Activated gamma-delta T cell treated with Interleukin-2 at 50 U/mL for 16 hours (primary cell): ENCODE results near the gene POLRMT.
"Not testable (repeated sequence)": the region's sequence is repeated elsewhere in the genome, so short reads cannot be mapped to it uniquely, and the experiment has no call there.

Experiments
- DNase-seq: peaks from one replicate; pipeline ENCODE4 v3.0.0-alpha.2; 2020

The POLRMT gene

DNA sequence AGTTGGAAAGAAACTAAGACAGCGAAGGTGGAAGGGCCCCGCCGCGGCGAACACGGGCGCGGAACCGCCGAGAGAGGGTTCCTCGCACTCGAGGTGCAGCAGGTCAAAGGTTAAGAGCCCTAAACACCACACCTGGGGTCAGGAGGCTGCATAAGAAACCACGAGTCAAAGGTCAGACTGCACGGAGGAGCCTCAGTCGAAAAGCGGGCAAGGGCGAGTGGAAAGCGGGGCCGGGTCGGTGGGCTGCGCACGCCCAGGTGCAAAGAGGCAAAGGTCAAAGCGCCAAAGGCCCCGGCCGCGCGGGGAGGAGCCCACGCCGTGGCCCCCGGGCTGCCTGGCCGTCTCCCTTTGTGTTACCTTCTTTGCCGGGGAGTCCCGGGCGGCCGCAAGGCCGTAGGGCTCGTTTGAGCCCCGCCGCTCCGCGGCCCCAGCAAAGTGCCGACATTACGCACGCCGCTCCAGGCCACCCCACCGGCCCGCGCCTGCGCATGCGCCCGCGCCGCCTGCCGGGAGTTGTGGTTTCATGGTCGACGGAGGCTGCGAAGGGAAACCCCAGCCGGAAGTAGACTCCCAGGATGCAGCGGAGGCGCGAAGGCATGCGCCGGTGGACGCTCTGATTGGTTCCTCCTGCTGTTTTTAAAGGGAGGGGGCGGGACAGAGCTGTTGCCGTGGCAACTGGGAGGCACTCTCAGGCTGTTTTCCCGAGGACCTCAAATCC is at the start of gene POLRMT:
Gene POLRMT (minus strand): TSS at position 470 of the 718 bp plus-strand sequence. CDS start 25 bp downstream, at position 445.
- DNase-seq, result peak; percentile 95

DNA sequence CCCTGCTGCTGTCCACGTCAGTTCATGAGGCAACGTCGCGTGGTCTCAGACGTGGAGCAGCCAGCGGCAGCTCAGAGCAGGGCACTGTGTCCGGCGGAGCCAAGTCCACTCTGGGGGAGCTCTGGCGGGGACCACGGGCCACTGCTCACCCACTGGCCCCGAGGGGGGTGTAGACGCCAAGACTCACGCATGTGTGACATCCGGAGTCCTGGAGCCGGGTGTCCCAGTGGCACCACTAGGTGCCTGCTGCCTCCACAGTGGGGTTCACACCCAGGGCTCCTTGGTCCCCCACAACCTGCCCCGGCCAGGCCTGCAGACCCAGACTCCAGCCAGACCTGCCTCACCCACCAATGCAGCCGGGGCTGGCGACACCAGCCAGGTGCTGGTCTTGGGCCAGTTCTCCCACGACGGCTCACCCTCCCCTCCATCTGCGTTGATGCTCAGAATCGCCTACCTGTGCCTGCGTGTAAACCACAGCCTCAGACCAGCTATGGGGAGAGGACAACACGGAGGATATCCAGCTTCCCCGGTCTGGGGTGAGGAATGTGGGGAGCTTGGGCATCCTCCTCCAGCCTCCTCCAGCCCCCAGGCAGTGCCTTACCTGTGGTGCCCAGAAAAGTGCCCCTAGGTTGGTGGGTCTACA is 49.5 kb upstream of the POLRMT start:
- DNase-seq, result no peak

DNA sequence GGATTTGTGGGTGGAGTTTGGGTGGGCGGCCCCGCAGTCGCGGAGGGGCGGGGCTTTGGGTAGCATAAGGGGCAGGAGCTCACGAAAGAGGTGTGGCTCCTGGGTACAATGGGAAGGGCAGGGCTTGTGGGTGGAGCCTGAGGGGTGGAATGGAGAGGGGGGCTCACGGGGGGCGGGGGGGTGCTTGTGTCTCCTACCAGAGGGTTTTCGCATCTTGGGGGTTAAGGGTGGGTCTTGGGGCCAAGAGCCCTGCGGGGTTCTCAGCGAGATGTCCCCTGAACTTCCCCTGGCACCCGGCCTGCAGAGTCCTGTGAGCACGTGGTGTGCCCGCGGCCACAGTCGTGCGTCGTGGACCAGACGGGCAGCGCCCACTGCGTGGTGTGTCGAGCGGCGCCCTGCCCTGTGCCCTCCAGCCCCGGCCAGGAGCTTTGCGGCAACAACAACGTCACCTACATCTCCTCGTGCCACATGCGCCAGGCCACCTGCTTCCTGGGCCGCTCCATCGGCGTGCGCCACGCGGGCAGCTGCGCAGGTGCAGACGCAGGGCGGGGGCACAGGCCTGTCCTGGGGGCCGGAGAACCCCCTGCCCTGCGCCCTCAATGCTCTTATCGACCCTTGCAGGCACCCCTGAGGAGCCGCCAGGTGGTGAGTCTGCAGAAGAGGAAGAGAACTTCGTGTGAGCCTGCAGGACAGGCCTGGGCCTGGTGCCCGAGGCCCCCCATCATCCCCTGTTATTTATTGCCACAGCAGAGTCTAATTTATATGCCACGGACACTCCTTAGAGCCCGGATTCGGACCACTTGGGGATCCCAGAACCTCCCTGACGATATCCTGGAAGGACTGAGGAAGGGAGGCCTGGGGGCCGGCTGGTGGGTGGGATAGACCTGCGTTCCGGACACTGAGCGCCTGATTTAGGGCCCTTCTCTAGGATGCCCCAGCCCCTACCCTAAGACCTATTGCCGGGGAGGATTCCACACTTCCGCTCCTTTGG is 48.0 kb upstream of the POLRMT start:
- no peak for DNase-seq

DNA sequence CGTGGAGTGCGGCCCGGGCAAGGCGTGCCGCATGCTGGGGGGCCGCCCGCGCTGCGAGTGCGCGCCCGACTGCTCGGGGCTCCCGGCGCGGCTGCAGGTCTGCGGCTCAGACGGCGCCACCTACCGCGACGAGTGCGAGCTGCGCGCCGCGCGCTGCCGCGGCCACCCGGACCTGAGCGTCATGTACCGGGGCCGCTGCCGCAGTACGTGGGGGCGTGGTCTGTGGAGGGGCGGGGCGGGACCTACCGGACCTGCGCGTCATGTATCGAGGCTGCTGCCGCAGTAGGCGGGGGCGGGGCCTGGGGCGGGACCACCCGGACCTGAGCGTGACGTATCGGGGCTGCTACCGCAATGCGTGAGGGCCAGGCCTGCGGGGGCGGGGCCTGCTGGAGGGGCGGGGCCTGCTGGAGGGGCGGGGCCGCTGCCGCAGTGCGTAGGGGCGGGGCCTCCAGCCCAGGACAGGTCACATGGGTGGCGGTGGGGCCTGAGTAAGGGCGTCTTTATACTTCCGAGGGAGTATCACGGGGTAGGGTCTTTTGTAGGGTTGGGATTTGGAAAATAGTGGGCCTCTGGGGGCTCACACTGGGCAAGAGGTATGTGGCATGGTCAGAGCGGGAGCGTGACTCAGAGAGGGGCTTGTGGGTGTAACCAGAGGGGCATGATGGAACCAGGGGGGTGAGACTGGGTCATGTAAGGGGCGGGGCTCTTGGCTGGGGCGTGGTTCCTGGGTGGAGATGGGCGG is 47.1 kb upstream of the POLRMT start:
- peak; percentile 100 for DNase-seq

DNA sequence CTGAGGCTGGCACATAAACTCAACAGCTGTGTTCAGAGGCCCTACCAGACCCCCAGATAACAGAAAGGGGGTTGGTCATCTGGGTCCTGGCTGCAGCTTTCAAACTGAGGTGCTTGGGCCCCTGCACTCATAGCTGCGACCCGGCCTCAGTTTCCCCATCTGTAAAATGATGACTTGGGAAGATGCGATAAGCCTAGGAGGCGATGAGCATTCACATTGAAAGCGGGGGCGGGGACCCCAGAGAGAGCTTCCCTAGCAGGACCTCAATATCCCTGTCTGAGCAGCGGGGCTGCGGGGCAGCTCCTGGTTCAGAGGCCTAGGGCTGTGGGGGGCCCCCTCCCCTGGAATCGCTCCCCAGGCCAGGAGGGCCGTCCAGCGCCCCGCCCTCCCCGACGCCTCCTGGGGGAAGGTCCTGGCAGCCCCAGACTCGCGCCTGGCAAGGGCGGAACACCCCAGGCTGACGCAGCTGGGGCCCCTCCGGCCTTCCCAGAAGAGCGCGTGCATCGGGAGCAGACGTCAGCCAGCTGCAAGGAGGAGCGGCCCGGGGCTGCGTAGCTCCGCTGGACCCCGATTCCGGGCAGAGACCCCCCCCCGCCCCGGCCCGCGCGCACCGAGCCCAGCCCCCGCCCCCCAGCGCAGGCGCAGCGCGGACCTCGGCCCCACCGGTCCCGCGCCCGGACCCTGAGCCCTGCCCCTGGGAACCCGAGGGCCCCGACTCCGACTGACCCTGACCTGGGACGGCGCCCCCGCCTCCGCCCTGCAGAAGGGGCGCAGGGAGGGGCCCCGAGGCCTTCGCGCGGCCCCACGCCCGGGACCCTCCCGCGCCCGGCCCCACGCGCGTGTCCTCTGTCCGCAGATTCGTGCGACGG is 46.3 kb upstream of the POLRMT start:
- DNase-seq, result no peak

DNA sequence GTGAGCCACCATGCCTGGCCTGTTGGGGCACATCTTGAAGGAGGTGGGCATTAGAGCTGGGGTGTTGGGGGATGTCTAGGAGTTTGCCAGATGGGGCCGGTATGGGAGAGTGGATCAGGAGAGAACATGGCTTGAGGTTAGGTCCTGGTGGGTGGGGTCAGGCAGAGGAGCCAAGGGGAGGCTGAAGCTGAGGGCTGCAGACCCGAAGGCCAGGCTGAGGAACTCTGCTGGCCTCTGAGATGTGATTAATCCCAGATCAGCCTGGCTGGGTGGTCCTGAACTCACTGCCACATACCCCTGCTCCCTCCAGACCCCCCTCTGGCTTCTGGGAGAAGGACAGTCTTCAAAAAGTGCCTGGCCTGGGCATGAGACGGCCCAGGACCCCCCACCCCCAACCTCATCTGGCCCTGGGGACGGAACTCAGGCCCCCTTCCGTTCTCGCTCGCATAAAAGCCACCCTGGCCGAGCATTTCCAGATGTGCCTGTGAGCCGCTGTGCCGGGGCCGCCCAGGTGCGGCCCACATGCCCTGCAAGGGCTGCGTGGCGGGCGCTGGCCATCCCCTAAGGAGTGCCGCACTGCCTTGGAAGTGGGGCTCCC is 45.6 kb upstream of the POLRMT start:
- no peak for DNase-seq

- no peak for DNase-seq
These were observed 44.5 kb upstream of the POLRMT start for GRCh38 chr19:677601-678436.

- no peak for DNase-seq
These were observed 43.9 kb upstream of the POLRMT start for GRCh38 chr19:677201-677600.

DNA sequence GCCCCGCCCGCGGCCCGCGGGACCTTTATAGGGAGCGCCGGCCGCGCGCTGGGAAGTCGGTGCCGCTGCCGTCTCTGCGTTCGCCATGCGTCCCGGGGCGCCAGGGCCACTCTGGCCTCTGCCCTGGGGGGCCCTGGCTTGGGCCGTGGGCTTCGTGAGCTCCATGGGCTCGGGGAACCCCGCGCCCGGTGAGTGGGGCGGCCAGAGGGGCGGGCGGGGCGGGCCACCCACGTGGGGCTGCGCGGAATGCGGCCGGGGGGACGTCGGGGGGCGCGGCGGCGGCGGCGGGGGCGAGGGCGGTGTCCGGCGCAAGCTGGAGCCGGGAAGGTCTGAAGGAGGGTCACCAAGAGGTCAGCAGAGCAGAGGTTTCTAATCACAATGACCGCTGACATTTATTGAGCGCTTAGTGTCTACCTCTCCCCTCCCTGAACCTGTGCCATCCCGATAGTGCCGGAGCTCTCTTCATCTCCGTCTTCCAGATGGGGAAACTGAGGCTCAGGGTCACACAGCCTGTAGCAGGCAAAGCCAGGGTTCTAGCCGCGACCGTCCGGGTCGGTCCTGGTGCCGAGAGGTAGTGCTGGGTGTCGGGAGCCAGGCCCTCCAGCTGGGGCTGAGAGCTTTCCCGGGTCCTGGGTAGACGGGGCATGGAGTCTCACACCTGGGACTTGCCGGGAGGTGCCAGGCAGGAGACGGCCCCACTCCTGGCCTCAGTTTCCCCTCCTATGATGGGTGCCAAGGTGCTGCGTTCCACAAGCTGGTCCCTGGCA is 43.2 kb upstream of the POLRMT start, which contains the start of gene FSTL3:
Gene FSTL3 (plus strand): TSS at position 54 of the 767 bp plus-strand sequence. CDS start 32 bp downstream, at position 86.
- no peak for DNase-seq

DNA sequence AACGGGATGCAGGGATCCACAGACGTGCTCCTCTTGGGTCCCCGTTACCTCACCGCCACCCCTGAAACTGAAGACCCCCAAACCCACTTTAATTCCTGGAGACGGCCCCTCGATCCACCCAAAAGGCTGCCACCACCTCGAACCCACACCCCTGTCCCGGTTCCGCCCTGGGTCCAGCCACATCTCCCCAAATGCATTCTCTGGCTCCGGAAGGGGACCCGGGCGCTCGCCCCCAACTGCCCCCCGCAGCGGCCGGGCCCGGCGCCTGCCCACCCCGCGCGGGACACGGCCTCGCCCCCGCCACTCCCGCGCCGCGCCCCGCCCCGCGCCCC is 42.6 kb upstream of the POLRMT start:
- no peak for DNase-seq

DNA sequence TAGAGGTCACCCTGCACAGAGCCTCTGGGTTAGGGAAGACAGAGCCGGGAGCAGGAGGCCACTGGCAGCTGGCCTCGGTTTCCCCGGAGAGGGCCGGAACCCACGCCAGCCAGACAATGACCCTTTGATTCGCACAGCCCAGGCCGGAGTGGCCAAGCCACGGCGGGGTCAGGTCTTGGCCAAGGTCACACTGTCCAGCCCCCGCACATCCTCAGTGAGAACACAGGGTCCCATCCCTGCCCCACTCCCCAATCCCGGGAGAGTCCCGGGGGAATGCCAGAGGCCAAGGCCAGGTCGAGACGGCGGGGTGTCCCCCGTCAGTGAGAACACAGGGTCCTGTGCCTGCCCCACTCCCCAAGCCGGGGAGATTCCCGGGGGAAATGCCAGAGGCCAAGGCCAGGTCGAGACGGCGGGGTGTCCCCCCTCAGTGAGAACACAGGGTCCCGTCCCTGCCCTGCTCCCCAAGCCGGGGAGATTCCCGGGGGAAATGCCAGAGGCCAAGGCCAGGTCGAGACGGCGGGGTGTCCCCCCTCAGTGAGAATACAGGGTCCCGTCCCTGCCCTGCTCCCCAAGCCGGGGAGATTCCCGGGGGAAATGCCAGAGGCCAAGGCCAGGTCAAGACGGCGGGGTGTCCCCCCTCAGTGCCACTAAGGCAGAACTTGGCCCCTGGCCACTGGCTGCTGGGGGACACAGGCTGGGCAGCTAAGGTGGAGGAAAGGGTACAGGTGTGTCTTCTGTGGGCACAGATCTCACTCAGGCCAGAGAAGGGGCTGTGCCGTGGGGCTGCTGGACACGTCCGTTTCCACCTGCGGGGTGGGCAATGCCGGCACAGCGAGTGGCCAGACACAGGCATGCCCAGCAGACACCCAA is 41.2 kb upstream of the POLRMT start:
- no peak for DNase-seq

DNA sequence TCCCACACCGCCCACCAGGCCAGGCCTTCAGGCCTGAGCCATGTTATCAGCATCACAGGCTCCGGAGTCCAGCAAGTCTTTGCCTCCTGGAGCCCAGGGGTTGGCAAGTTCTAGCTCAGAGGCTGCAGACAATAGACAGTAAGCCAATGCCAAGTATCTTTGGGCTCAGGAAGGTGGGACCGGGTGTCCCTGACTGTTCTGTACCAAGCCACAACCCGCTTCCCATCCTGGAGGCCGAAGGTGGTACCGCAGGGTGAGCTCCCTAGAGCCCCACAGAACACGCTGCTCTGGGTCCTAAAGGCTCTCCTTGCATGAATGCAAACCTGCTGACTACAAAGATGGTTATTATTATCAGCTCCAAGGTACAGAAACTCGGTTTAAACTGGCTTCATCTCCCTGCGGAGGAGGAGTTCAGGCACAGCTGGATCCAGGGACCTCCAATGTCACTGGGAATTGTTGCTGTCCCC is 37.3 kb upstream of the POLRMT start:
- DNase-seq, result no peak

DNA sequence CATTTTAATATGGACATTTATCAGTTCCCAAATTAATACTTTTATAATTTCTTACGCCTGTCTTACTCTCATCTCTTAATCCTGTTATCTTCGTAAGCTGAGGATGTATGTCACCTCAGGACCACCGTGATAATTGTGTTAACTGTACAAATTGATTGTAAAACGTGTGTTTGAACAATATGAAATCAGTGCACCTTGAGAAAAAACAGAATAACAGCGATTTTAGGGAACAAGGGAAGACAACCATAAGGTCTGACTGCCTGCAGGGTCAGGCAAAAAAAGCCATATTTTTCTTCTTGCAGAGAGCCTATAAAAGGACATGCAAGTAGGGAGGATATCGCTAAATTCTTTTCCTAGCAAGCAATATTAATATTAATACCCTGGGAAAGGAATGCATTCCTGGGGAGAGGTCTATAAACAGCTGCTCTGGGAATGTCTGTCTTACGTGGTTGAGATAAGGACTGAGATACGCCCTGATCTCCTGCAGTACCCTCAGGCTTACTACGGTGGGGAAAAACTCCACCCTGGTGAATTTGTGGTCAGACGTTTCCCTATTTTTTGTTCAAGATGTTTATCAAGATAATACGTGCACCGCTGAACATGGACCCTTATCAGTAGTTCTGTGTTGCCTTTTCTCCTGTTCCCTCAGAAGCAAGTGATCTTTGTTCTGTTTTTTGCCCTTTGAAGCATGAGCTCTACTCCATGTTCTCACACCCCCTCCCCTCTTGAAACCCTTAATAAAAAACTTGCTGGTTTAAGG is 35.5 kb upstream of the POLRMT start:
- DNase-seq, result not testable (repeated sequence)

DNA sequence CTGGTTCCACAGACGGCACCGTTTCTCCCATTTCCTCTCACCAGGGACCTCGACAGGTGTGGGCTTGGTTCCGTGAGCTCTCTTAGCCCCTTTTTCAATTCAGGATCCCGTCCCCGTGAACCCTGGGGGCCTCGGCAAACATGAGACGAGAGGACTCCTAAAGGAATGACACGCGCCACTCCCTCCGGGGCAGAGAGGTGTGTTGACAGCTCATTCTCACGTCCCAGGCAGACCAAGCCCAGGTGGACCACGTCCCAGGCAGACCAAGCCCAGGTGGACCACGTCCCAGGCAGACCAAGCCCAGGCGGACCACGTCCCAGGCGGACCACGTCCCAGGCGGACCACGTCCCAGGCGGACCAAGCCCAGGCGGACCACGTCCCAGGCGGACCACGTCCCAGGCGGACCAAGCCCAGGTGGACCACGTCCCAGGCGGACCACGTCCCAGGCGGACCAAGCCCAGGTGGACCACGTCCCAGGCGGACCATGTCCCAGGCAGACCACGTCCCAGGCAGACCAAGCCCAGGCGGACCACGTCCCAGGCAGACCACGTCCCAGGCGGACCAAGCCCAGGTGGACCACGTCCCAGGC is 33.7 kb upstream of the POLRMT start:
- DNase-seq, result not testable (repeated sequence)

GRCh38 chr19:664913-665443 is 31.6 kb upstream of the POLRMT start:
- DNase-seq, result peak; percentile 70

GRCh38 chr19:663682-664117 is 30.4 kb upstream of the POLRMT start:
- no peak for DNase-seq
